HuH-7.5 (cell line): ENCODE data around the gene PRLH.
A peak's percentile ranks its signal among the peaks of the same experiment; 100 is the strongest.
"Not testable (repeated sequence)": the region's sequence is repeated elsewhere in the genome, so short reads cannot be mapped to it uniquely, and the experiment has no call there.

Source experiments
- DNase-seq: peaks from one replicate; pipeline ENCODE4 v3.0.0; 2011; ENCODE audit warnings: low spot score

The PRLH gene

DNA sequence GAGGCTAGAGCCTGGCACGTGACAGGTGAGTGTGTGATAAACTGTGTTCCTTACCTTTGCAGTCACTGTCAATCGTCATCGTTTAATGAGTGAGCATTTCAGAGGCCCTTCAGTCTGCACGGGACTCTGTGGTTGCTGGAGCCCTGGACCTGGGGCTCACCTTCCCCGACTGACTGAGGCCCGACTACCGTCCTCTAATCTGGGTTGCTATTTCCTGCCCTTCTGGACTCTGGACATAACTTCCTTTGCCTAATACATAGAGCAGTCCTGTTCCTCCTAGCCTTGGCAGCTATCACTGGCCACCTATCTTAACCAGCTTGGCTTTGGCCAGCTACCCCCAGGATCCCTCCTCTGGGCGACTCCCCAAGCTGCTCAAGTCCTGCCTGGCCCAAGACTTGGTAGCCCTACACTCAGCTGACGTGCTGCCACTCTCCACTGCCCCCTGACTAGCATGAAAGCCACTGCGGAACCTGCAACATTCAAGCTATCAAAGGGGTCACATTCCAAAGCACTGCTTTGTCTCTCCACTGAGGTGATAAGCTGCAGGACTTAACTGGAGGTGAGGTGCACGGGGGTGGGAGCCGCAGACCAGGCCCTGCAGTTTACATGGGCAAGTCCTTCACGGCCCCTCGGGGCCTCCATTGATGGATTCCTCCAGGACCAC is 35.2 kb downstream of the PRLH start:
- DNase-seq: peak; percentile 57

DNA sequence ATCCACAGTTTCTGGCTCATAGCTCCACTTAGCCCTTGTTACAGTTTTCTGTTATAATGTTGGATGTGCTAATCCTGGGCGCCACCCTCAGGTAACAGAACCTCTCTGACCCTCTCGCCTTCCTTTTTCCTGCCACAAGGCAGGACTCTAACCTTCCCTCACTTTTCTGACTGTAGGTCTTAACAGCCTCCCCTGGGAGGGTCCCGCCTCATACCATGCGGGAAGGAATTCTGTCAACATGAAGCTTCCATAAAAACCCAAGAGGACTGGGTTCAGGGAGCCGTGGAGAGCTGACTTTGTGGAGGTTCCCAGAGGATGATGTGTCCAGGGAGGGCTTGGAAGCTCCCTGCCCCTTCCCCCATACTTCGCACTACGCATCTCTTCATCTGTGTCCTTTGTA is 36.0 kb downstream of the PRLH start:
- DNase-seq: no peak

DNA sequence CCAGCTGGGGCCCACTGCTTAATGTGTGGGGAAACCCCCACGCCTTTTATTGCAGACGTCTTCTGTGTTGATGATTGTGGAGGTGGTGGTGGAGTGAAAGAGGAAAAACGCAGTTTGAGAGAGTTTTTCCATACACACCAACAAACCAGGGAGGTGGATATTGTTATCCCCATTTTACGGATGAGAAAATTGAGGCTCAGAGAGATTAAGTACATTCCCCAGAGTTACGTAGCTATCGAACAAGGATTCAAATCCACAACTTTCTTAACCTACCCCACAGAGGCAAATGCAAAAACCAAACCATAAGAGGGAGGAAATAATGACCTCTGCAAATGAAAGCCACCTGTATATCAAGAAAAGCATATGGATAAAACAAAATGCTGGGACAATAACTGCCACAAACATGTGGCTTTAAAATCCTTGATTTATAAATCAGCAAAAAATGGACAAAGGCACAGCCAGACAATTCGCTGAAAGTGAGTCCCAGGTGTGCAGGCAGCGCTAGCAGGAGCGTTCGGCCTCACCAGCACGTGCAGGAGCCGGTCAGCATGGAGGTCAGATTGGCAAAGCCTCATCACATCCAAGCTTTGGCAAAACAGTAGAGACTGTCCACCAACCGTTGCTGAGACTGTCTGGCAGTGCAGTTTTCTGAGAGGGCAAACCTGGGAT is 36.8 kb downstream of the PRLH start:
- DNase-seq: no peak

DNA sequence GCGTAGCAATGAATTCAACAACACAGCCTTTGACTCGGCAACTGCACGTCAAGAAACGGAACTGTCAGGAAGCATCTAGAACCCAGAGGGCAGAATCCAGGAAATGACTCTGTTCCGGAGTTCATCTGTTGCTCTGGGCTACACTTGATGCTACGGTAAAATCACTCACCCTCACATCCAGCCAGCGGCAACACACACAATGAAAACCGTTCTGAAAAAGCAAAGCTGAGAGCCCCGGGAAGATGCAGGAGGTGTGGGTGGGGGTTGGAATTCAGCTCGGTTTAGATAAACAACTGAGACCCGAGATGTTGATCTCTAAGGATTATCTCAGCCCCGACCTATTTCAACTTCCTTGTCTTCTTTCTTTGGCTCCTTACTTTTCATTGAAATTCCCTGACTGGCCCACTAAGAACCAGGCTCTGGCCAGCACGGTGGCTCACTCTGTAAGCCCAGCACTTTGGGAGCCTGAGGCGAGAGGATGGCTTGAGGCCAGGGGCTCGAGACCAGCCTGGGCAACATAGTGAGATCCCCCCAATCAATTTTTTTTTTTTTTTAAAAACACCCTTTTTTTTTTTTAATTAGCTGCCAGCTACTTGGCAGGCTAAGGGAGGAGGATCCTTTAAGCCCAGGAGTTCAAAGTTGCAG is 37.5 kb downstream of the PRLH start:
- DNase-seq: peak; percentile 44

DNA sequence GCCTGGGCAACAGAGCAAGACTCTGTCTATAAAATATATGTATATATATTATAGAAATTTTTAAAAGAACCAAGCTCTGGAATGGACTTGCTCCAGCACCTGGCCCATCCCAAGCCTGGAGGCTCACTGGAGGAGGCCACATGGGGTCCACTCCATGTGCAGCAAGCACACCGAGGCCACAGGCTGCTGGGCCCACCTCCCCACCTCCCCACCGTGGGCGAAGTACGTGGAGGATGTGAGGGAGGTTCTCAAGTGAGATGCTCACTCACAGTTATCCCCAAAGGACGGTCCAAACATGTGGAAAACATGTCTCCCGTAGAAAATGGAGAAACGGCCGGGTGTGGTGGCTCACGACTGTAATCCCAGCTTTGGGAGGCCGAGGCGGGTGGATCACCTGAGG is 38.0 kb downstream of the PRLH start:
- DNase-seq: no peak

DNA sequence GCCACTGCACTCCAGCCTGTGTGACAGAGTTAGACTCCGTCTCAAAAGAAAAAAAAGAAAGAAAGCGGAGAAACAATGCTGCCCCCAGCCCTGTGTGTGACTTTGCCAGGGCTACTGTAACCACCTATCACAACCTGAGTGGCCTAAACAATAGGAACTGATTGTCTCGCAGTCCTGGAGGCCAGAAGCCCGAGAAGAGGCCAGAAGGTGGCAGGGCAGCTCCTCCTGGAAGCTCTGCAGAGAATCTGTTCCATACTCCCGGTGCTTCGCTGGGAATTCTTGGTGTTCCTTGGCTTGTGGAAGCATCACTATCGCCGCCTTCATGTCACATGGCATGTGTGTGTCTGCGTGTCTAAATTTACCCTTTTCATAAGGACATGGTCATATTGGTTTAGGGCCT is 38.6 kb downstream of the PRLH start:
- DNase-seq: no peak

DNA sequence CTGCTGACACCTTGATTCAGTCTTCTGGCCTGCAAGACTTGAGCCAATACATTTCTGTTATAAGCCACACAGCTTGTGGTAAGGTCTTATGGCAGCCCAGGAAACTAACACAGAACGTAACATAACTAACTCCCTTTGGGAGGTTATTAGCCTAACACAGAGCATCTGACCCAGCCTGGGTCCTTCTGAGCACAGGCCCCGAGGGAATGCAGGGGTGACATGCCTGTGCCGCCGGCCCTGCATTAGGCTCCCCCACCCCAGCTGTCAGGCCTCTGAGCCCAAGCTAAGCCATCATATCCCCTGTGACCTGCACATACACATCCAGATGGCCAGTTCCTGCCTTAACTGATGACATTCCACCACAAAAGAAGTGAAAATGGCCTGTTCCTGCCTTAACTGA is 40.1 kb downstream of the PRLH start:
- DNase-seq: not testable (repeated sequence)

DNA sequence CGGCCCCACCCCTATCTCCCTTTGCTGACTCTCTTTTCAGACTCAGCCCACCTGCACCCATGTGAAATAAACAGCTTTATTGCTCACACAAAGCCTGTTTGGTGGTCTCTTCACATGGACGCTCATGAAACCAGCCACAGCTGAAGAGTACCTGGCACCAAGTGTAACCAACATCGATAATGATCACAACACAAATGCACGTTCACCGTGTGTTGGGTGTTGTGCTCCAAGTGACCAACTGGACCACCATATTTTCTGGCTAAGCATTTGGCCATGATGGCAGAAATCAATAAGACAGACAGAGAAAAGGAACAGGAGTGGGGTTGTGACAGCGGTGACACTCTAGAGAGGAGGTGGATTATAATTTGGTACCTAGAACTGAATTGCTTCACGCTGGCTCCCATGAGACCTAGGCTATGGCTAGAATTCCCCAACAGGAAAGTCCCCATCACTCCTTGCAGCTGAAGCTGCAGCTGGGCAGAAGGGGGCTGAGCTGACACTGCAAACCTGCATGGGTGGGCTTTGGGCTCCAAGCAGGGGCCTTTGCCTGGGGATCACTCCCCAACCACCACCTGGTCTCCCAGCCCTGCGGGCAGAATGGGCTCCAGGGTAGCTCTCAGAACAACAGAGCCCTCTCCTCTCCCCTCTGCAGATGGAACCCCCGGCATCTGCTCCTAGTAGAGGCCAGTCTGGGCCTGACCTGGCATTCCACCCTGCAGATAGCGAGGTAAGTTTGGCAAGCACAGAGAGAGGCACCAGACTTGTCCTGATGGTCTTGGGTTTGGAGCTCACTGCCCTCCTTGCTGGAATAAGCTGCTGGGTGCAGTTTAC is 46.4 kb downstream of the PRLH start:
- no peak for DNase-seq

DNA sequence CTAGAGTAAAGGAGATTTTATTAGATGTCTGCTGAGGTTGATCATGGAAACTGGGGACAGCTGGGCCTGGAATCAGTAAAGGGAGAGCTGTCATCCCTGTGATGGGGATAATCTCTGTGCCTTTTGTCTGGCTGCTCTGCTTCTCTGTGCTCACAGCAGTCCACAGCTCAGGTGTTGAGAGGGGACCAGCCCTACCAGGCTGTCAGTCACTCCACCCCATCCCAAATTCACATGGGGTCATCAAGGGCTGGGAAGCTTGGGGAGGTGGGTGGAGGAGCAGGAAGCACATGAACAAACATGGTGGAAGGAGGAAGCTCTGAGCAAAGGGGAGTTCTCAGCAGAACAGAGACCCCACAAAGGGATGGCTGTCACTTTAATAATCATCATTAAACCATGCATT is 47.3 kb downstream of the PRLH start:
- no peak for DNase-seq

DNA sequence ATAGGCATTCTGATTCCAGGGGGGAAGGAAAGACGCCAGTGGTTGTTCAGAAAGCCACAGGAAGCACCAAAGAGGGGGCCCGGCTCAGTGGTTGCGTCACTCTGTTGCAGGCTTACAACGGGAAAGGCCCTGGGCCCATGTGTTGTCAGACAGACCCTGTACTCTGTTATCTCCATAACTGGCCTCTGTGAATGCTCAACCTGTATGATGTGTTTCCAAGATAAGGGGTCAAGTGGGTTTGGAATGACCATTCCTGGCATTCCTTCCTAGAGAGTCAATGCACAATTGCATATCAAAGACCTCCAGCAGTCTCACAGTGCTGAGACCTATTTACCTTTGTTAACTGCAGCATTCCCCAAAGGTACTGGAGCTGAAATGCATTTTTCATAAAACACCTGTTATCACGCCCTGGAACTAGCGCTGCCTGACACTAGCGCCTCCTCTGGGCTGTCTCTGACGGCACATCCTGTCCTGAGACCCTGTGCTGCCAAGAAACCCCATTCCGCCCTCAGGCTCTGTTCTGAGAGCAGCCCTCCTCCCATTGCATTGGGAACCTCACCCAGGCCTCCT is 47.9 kb downstream of the PRLH start:
- DNase-seq: no peak

DNA sequence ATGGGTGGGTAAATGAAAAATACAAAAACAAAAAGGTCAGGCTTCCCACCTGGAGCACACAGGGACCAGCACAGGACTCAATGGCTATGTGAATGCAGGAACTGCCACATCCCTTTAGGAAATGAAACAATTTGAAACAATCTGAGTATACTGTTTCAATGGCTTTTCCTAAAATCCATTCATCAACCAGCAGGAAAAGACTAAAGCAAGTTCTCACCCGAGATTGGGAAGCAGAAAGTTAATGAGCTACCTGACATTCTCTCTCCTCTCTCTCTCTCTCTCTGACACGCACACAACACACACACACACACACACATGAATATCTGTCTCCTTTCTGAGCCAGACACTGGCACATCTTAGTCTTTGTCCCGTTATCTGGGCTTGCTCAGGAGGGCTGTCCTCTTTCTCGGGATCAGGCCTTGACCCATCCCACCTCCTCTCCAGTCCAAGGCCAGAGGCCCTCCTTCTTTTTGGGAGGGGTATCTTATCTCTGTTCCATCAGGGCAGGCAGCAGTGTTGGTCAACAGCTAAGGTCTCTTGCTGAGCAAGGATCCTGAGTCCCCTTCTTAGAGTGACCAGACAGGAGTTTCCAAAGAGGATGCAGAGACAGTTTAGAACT is 49.4 kb downstream of the PRLH start:
- DNase-seq: no peak

DNA sequence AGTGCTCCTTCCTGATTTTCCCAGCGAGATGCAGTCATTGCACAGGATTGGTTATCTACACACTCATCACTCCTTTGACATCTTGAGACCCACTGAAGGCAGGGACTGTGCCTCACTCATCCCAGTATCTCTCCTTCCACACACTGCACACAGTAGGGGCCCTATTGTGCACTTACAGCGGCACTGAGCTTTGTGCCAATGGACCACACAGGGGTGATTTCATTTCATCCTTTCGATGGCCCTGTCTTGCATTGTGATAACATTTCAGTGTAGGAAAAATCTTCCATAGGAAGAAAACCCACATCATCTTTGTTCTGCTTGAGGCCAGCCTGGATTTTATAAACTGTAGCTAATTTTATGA is 50.0 kb downstream of the PRLH start:
- DNase-seq: no peak
